HG03039 (cell line): ENCODE measurements around the gene ENTR1.

ENCODE experiments used
- ATAC-seq: cut with Tn5 transposase; IDR thresholded peaks from one replicate; pipeline ENCODE4 v1.9.1; 2021; ENCODE audit warnings: mild to moderate bottlenecking, moderate library complexity; ENCODE audit not compliant: unreplicated experiment

ENTR1 gene, protein sequence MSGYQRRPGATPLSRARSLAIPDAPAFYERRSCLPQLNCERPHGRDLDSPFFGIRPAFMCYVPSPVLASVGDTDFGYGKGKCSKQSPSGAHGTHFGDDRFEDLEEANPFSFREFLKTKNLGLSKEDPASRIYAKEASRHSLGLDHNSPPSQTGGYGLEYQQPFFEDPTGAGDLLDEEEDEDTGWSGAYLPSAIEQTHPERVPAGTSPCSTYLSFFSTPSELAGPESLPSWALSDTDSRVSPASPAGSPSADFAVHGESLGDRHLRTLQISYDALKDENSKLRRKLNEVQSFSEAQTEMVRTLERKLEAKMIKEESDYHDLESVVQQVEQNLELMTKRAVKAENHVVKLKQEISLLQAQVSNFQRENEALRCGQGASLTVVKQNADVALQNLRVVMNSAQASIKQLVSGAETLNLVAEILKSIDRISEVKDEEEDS

GRCh38 chr9:136410500-136411287, at the start of gene ENTR1, which contains the start of gene PMPCA:
ENTR1 (minus strand) TSS chr9:136410614; CDS start chr9:136410397, 217 bp downstream.
PMPCA (plus strand) TSS chr9:136410658; CDS start chr9:136410669, 11 bp downstream.
- peak; percentile 60 for ATAC-seq

- no peak for ATAC-seq
Observed at GRCh38 chr9:136459425-136459824, 49.0 kb upstream of the ENTR1 start.

DNA sequence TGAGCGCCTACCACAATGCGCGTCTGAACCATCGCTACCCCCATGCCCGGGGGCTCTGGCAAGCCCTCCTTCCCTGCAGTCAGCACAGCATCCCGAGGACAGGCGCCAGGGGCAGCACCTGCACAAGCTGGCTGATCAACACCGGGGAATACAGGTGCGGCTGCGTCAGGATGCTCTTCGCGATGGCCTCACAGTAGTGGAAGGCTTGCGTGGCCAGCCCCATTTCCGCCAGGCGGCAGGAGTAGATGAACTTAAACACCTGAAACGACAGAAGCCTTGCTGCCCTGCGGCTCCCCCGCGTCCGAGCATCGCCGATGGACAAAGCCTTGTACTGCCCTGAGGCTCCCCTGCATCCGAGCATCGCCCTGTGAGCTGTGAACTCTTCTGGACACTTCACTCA, 46.9 kb upstream of the ENTR1 start:
- ATAC-seq = no peak

DNA sequence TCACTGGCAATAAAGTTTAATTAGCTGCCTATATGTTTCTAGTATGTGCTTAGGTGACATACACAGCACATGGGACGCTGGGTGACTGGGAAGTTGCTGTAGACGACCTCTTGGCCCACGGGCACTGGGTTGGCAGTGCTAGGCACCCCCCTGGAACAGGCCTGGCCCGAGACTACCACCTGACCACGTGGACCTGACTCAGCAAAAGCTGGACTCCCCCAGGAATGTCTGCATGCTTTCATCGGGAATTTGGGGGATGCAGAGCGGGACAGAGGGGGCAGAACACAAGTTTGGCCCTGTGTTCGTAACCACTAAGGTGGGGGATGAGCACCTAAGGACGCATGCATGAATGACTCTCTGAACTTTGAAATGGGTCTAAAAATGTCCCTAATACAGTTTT, 45.8 kb upstream of the ENTR1 start:
- no peak for ATAC-seq

GRCh38 chr9:136455043-136456002, 44.9 kb upstream of the ENTR1 start:
- no peak for ATAC-seq

- ATAC-seq = no peak
Observed at GRCh38 chr9:136454026-136454796, 43.8 kb upstream of the ENTR1 start.

DNA sequence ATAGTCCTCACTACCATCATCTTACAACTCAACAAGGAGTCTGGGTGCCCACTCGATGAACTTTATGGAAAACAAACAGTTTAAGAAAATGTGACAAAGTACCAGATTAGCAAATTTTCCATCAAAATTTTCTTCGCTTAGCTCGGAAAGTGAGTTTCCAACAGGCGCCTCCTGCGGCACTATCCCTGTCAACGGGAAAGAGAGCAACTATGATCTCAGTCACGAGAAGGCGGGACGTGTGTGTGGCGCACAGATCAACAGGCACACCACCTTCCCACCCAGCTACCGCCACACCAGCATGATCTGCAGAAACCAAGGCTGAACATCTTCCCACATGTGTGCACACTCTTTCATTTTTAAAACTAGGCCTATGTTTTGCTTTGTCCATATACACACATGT, 42.9 kb upstream of the ENTR1 start:
- no peak for ATAC-seq

GRCh38 chr9:136451221-136451877, 40.9 kb upstream of the ENTR1 start:
- ATAC-seq = no peak

DNA sequence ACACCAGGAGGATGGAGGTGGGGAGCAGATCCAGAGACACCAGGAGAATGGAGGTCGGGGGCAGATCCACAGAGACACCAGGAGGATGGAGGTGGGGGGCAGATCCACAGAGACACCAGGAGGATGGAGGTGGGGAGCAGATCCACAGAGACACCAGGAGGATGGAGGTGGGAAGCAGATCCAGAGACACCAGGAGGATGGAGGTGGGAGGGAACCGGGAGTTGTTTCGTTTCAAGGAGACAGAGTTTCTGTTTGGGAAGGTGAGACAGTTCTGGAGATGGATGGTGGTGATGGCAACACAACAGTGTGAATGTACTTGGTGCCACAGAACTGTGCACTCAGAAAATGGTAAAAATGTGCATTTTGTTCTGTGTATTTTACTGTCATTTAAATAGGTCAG, 38.2 kb upstream of the ENTR1 start:
- ATAC-seq = no peak

GRCh38 chr9:136447173-136447778, 36.9 kb upstream of the ENTR1 start:
- ATAC-seq = no peak

DNA sequence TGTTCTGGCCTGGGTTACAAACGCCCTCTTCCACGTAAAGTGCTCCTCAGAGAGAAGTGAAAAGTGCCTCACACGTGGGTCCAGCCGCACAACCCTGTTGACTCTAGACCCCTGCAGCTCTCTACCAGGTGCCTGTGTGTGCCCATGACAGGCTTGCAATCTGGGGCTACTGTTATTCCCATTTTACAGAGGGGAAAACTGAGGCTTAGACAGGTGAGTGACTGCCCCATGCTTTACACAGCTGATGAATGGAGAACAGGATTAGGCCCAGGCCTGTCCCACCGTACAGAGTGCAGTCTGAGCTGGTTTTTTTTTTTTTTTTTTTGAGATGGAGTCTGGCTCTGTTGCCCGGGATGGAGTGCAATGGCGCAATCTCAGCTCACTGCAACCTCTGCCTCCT, 35.4 kb upstream of the ENTR1 start:
- ATAC-seq = no peak

- ATAC-seq = no peak
Observed at GRCh38 chr9:136444102-136444501, 33.7 kb upstream of the ENTR1 start.

GRCh38 chr9:136443687-136444086, 33.3 kb upstream of the ENTR1 start:
- no peak for ATAC-seq

DNA sequence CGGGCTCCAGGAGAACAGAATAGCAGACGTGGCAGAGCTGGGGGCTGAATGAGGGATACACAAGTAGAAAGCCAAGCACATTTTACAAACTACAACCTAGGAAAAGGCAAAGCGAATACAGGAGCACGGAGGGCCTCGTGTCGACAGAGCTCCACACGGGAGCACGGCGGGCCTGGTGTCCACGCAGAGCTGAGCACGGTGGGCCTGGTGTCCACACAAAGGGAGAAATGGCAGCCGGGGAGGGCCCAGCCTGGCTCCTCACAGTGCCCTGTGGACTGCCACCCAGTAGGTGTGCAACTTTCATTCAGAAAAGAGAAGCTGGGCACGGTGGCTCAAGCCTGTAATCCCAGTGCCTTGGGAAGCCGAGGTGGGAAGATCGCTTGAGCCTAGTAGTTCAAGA, 32.7 kb upstream of the ENTR1 start:
- ATAC-seq = no peak

DNA sequence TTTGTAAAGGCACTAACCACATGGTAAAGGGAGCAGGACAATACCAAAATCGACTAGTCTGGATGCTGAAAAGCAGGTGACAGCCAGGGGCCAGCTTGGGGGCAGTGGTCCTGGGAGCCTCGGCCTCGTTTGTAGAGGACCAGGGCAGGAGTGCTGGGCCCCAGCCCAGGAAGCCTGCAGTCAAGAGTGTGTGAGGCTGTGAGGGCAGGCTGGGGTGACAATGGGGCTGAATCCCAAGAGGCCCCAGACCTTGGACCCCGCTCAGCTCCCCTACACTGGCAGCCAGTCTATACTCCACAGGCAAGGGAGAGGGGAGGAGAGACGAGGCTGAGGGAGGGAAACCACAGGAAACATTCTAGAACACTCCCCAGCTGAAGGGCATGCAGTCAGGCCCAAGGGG, 31.9 kb upstream of the ENTR1 start:
- no peak for ATAC-seq

GRCh38 chr9:136441681-136442245, 31.3 kb upstream of the ENTR1 start:
- no peak for ATAC-seq

DNA sequence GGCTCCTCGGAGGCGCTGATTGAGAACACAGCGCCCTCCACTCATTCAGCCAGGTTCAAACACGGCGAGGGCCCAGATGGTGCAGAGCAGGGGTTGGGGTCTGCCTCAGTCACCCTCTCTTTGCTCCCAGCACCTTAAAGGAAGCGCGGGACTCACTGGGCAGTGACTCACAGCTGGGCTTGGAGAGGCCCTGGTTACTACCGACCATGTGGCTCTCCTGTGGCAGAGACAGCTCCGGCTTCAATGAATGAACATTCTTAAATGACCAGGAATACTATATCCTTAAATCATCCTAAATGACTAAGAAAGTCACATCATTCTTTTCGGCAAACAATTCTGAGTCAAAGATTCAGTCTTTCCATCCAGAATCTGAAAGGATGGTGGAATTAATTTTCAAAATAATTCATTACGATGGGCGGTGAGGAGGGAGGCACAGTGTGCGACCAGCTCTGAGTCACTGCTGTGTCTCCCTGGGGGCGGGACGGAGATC, 30.8 kb upstream of the ENTR1 start:
- ATAC-seq = no peak
